Esophagus (tissue), 2 donors: Measurements from ENCODE around the gene ANKS1B. TPM values are rescaled to one million over a fixed set of nuclear protein-coding genes. Genes with fewer than 3 reads are reported as not detected.
"Not testable (repeated sequence)": the region's sequence is repeated elsewhere in the genome, so short reads cannot be mapped to it uniquely, and the experiment has no call there.

Experiments used
- H3K27ac ChIP-seq, 2 donors: one replicate each; pipeline ENCODE4 v1.5.1; 2013; ENCODE audit warnings: low read depth in 2 of 2, mild to moderate bottlenecking in 2 of 2, inconsistent platforms in 1 of 2, low read length in 1 of 2, moderate library complexity in 1 of 2
- H3K27me3 ChIP-seq, 2 donors: one replicate each; pipeline ENCODE4 v1.6.1; 2013; ENCODE audit warnings: low read length in 2 of 2, control low read depth in 1 of 2, mild to moderate bottlenecking in 1 of 2; ENCODE audit not compliant: insufficient read depth in 2 of 2, control insufficient read depth in 1 of 2
- H3K36me3 ChIP-seq, 2 donors: one replicate each; pipeline ENCODE4 v1.6.1; 2013; ENCODE audit warnings: low read length in 1 of 2; ENCODE audit not compliant: control insufficient read depth in 2 of 2, insufficient read depth in 2 of 2
- H3K4me1 ChIP-seq, 2 donors: one replicate each; pipeline ENCODE4 v1.6.1; 2013; ENCODE audit warnings: low read length in 1 of 2; ENCODE audit not compliant: control insufficient read depth in 2 of 2, insufficient read depth in 2 of 2
- H3K4me3 ChIP-seq, 2 donors: one replicate each; pipeline ENCODE4 v1.5.1; 2013; ENCODE audit warnings: low read length in 2 of 2, mild to moderate bottlenecking in 2 of 2, low read depth in 1 of 2, moderate library complexity in 1 of 2
- H3K9me3 ChIP-seq, 2 donors: one replicate each; pipeline ENCODE4 v1.6.1; 2013; ENCODE audit warnings: mild to moderate bottlenecking in 2 of 2, low read depth in 1 of 2, low read length in 1 of 2, moderate library complexity in 1 of 2; ENCODE audit not compliant: control insufficient read depth in 2 of 2, insufficient read depth in 1 of 2
- WGBS, 2 donors: extraction: QIAGEN DNeasy Blood & Tissue Kit; methylation state at CpG; one replicate each; pipeline ENCODE4 v1.1.7; 2013; 5-methylcytosine and 5-hydroxymethylcytosine counted together
- polyA plus RNA-seq, 2 donors: library from polyadenylated mRNA; stranded (reverse); fragments of 200-250 nt; gene quantifications; one replicate each; pipeline ENCODE4 v1.2.3, GENCODE V29; 2013
- donor health status: healthy with polysubstance abuse.
- donor health status: Bipolar disorder and iron deficiency.

ANKS1B gene
- 1 to 10 TPM in 1 of 2 donors, under 1 TPM in 1; 0.85 to 1.0 TPM for polyA plus RNA-seq

DNA sequence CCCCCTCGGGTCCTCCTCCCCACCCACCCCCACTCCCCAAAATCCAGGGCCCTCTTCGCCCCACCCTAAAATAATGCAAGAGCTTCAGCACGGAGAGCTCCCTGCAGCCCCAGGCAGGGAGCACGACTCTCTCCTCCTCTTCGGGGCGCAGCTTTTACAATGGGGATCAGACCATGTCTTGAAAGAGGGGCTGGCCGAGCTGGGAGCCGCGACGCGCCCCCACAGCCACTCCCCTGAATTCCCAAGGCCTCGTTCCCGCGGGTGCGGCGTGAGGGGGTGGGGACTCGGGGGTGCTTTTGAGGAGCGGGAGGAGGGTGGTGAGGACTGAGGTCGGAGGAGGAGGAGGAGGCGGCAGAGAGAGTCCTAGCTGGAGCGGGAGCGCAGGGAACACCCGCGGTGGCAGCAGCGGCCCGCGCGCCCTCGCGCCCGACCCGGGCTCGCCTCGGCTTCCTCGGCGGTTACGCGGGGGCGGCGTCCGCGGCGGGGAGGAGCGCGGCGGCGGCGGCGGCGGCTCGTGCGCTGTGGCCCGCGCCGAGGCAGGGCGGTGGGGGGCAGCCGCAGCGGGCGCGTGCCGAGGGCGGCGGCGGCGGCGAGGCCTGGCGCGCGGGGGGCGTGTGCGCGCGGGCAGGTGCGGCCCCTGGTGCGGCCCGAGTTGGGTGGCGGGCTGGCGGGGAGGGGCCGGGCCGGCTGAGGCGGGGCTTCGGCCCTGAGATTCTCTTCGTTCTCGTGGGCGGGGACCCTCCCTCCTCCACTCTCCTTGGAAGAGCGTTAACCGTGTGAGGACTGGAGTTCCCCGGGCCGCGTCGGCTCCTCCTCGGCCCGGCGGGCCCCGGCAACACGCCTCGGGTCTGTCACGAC is at the start of gene ANKS1B:
TSS of gene ANKS1B (minus strand) at position 666 of the 858 bp plus-strand sequence. CDS start 699 bp downstream, outside the sequence.
- Histone ChIP-seq H3K36me3 (no peaks in the 10 kb centered on the region), H3K27me3 (no peaks in the 10 kb centered on the region), H3K9me3 (no peaks in the 10 kb centered on the region), H3K4me3 (peak within 1 kb of the TSS; percentile 59 to 76), H3K4me1 (no peaks in the 10 kb centered on the region), H3K27ac (peak within 1 kb of the TSS; percentile 62 to 76)
- WGBS, 2 donors = 1% methylated on average over 61 to 98 of the region's 98 CpGs

DNA sequence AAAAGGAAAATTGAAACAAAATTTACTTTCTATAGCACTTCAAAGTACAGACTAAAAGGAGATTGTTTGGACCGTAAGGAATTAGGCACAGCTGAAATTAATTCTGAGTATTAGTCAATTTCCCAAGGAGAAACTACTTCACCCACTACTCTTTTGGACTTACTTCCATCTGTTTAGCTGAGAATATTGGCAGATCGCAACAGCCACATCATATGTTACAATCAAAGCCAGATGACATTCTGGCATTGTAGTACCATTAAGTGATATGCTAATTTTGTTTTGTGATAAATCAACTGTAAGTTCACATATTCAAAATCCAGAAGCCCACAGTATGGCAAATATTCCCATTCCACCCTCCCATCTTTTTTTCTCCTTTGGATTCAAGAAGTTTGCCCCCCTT is 47.1 kb upstream of the ANKS1B start:
- Histone ChIP-seq H3K4me1 (no peaks in the 10 kb centered on the region), H3K27ac (no peak overlapping the region), H3K4me3 (no peak overlapping the region), H3K27me3 (no peaks in the 10 kb centered on the region), H3K36me3 (no peaks in the 10 kb centered on the region), H3K9me3 (no peaks in the 10 kb centered on the region)
- 84 to 91% methylated on average over 2 of the region's 2 CpGs for WGBS, 2 donors

DNA sequence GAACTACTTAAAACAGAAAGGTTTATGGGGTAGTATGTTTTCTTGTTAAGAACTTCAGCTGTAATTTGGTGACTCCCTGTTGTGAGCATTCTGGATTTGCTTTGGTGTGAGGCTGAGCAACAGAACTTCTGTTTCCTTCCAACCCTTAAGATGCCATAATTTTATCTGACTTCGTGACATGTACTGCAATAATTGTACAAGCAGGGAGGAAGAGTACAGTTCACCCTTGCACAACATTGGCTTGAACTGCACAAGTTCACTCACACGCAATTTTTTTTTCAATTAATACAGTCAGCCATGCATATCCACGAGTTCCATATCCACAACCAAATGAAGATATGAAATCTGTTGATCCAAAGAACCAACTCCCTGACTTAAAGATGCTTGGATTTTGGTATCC is 42.9 kb upstream of the ANKS1B start:
- Histone ChIP-seq H3K9me3 (no peaks in the 10 kb centered on the region), H3K4me1 (no peaks in the 10 kb centered on the region), H3K36me3 (no peaks in the 10 kb centered on the region), H3K4me3 (no peak overlapping the region), H3K27ac (no peak overlapping the region), H3K27me3 (no peaks in the 10 kb centered on the region)
- 79 to 86% methylated on average over 3 of the region's 3 CpGs for WGBS, 2 donors

DNA sequence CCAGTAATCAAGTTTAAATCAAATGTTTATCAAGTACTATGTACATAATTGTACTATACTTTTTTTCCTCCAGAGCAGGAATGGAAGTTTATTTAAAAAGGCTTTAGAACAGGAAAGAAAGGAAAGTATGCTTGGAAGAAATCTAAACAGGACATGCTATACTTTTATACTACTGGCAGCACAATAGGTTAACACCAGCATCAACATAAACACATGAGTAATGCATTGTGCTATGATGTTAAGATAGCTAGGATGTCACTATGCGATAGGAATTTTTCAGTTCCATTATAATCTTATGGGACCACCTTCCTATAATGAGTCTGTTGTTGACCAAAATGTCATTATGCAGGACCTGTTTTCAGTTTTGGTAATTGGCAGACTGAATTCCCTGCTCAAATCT is 41.5 kb upstream of the ANKS1B start:
- Histone ChIP-seq H3K27me3 (no peaks in the 10 kb centered on the region), H3K9me3 (peaks cover 0 to 2% of the 10 kb centered on the region in 2 donors), H3K4me1 (no peaks in the 10 kb centered on the region), H3K36me3 (no peaks in the 10 kb centered on the region), H3K4me3 (no peak overlapping the region), H3K27ac (no peak overlapping the region)
- WGBS, 2 donors = 87% methylated on average over 1 of the region's 1 CpG

DNA sequence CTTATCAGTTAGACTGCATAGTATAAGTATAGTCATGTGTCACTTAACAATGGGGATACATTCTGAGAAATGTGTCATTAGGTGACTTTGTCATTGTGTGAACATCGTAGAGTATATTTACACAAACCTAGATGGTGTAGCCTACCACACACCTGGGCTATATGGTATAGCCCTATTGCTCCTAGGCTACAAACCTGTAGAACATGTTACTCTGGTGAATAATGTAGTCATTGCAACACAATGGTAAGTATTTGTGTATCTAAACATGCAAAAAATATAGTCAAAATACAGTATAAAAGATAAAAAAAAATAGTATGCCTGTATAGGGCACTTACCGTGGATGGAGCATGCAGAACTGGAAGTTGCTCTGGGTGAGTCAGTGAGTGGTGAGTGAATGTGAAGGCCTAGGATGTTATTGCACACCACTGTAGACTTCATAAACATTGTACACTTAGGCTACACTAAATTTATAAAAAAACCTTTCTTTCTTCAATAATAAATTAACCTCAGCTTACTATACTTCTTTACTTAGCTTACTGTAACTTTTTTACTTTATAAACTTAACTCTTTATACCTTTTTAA is 40.3 kb upstream of the ANKS1B start:
- H3K27ac ChIP-seq = no peak overlapping the region
- WGBS, 2 donors = 68 to 72% methylated on average over 2 of the region's 2 CpGs
- H3K27me3 ChIP-seq = no peaks in the 10 kb centered on the region
- peaks cover 0 to 2% of the 10 kb centered on the region in 2 donors for H3K9me3 ChIP-seq
- no peak overlapping the region for H3K4me3 ChIP-seq
- no peaks in the 10 kb centered on the region for H3K36me3 ChIP-seq
- H3K4me1 ChIP-seq = no peaks in the 10 kb centered on the region

DNA sequence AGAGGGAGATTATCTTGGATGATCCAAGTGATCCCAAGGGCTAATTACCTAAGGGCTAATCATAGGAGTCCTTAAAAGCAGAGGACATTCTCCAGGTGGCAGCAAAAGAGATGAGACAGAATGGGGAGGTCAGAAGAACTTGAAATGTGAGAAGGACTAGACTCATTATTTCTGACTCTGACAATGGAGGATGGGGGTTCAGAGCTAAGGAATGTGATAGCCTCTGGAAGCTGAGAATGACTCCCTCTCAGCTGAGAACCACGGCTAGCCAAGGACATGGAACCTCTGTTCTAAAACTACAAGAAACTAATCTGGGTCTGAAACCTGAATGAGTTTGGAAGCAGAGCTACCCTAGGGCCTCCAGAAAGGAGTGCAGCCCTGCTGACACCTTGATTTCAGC is 35.6 kb upstream of the ANKS1B start:
- H3K27ac ChIP-seq = no peak overlapping the region

DNA sequence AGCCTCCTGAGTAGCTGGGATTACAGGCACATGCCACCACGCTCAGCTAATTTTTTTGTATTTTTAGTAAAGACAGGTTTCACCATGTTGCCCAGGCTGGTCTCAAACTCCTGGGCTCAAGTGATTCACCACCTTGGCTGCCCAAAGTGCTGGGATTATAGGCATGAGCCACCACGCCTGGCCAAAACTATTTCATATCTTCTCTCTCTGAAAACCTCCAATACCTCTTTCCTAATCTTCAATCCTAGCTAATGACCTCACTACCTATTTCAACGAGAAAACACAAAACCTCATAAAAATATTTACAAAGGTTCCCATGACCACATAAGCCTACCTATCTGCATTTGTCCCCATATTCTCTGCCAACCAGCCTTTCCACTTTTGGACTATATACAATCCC is 32.3 kb upstream of the ANKS1B start:
- no peaks in the 10 kb centered on the region for H3K36me3 ChIP-seq
- 57 to 68% methylated on average over 3 of the region's 3 CpGs for WGBS, 2 donors
- no peak overlapping the region for H3K4me3 ChIP-seq
- no peak overlapping the region for H3K27ac ChIP-seq
- no peaks in the 10 kb centered on the region for H3K27me3 ChIP-seq
- H3K9me3 ChIP-seq = peaks cover 0 to 2% of the 10 kb centered on the region in 2 donors
- no peaks in the 10 kb centered on the region for H3K4me1 ChIP-seq

More for the DNA sequence above, 35.6 kb upstream of the ANKS1B start:
- Histone ChIP-seq H3K27me3 (no peaks in the 10 kb centered on the region), H3K9me3 (peaks cover 0 to 2% of the 10 kb centered on the region in 2 donors), H3K36me3 (no peaks in the 10 kb centered on the region), H3K4me3 (no peak overlapping the region), H3K4me1 (no peaks in the 10 kb centered on the region)
- 70 to 71% methylated on average over 1 of the region's 1 CpG for WGBS, 2 donors

DNA sequence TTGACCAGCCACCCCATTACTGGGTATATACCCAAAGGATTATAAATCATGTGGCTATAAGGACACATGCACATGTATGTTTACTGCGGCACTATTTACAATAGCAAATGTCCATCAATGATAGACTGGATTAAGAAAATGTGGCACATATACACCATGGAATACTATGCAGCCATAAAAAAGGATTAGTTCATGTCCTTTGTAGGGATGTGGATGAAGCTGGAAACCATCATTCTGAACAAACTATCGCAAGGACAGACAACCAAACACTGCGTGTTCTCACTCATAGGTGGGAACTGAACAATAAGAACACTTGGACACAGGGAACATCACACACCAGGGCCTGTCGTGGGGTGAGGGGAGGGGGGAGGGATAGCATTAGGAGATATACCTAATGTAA is 31.6 kb upstream of the ANKS1B start:
- H3K27ac ChIP-seq, H3K4me3 ChIP-seq, H3K36me3 ChIP-seq, H3K4me1 ChIP-seq, H3K9me3 ChIP-seq, H3K27me3 ChIP-seq: not testable (repeated sequence)
- 94 to 95% methylated on average over 4 of the region's 4 CpGs for WGBS, 2 donors

DNA sequence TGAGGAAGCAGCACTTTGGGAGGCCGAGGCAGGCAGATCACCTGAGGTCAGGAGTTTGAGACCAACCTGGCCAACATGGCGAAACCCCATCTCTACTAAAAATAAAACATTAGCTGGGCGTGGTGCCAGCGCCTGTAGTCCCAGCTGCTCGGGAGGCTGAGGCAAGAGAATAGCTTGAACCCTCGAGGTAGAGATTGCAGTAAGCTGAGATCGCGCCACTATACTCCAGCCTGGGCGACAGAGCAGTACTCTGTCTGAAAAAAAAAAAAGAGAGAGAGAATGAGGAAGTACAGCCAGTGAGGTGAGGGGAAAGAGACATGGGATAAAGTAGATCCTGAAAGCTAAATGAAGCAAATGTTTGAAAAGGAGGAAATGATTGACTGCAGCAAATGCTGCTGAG is 21.1 kb upstream of the ANKS1B start:
- not testable (repeated sequence) for H3K27ac ChIP-seq, H3K4me3 ChIP-seq, H3K9me3 ChIP-seq, H3K4me1 ChIP-seq, H3K27me3 ChIP-seq, H3K36me3 ChIP-seq
- 80 to 81% methylated on average over 9 of the region's 9 CpGs for WGBS, 2 donors

DNA sequence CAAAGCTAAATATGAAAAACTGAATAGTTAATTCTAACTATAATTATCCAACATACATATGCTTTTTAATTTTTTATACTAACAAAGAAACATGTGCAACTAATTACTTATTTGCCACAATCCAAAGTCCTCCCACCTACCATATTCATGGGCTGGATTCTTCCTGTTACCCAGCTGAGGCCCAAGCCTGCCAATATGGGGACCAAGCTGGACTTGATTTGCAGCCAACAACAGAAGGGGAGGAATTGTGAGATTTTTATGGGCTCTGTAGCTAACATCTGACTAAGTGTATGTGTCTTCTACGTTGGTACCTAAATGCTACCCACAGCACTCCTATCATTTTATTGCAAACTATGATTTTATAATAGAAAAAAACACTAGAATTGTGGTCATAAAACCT is 13.1 kb upstream of the ANKS1B start:
- H3K4me1 ChIP-seq = no peaks in the 10 kb centered on the region
- 52 to 57% methylated on average over 1 of the region's 1 CpG for WGBS, 2 donors
- H3K27ac ChIP-seq = no peak overlapping the region
- no peaks in the 10 kb centered on the region for H3K27me3 ChIP-seq
- no peaks in the 10 kb centered on the region for H3K9me3 ChIP-seq
- no peak overlapping the region for H3K4me3 ChIP-seq
- H3K36me3 ChIP-seq = no peaks in the 10 kb centered on the region
